IPS-18a (cell line): ENCODE results near the gene UNC93A.

Source experiments
- H3K27ac ChIP-seq: one replicate; pipeline ENCODE4 v1.5.1; 2013; ENCODE audit warnings: low read length
- H3K27me3 ChIP-seq: one replicate; pipeline ENCODE4 v1.6.1; 2013; ENCODE audit warnings: mild to moderate bottlenecking, low read length; ENCODE audit not compliant: control insufficient read depth, insufficient read depth
- H3K36me3 ChIP-seq: one replicate; pipeline ENCODE4 v1.6.1; 2013; ENCODE audit warnings: low read depth, low read length; ENCODE audit not compliant: control insufficient read depth
- H3K4me1 ChIP-seq: one replicate; pipeline ENCODE4 v1.6.1; 2013; ENCODE audit warnings: low read depth, low read length; ENCODE audit not compliant: control insufficient read depth
- H3K4me3 ChIP-seq: one replicate; pipeline ENCODE4 v1.5.1; 2013; ENCODE audit warnings: low read length
- H3K9ac ChIP-seq: one replicate; pipeline ENCODE4 v1.6.1; 2013; ENCODE audit warnings: mild to moderate bottlenecking, low read length, moderate library complexity
- H3K9me3 ChIP-seq: one replicate; pipeline ENCODE4 v1.6.1; 2013; ENCODE audit warnings: low read depth, low read length; ENCODE audit not compliant: control insufficient read depth

UNC93A gene

GRCh38 chr6:167323111-167323510, 32.0 kb downstream of the UNC93A start:
- Histone ChIP-seq H3K4me3 (no peak overlapping the region), H3K27ac (no peak overlapping the region), H3K4me1 (no peaks in the 10 kb centered on the region), H3K9ac (no peak overlapping the region), H3K9me3 (no peaks in the 10 kb centered on the region), H3K27me3 (no peaks in the 10 kb centered on the region), H3K36me3 (no peaks in the 10 kb centered on the region)

DNA sequence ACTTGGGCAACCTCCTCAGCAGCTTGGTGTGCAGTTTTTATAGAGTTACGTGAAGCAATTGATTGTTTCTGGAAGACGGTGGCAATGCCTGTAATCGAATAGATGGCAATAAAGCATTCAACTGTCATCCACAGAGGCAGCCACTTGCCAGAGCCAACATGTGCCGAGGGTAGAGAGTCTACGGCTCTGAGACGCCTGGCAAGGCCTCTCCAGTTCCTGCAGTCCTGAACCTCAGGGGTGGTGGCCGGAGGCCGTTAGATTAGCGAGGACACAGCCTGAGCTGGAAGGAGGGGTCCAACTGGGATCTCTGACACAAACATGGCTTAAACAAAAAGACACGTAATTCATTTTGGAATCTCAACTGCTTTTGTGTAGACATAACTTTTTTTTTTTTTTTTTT, 33.0 kb downstream of the UNC93A start:
- no peaks in the 10 kb centered on the region for H3K36me3 ChIP-seq
- H3K4me1 ChIP-seq: no peaks in the 10 kb centered on the region
- no peak overlapping the region for H3K9ac ChIP-seq
- no peak overlapping the region for H3K27ac ChIP-seq
- H3K27me3 ChIP-seq: no peaks in the 10 kb centered on the region
- H3K4me3 ChIP-seq: no peak overlapping the region
- no peaks in the 10 kb centered on the region for H3K9me3 ChIP-seq

- no peaks in the 10 kb centered on the region for H3K36me3 ChIP-seq
- H3K4me1 ChIP-seq: no peaks in the 10 kb centered on the region
- H3K9ac ChIP-seq: no peak overlapping the region
- H3K9me3 ChIP-seq: no peaks in the 10 kb centered on the region
- no peaks in the 10 kb centered on the region for H3K27me3 ChIP-seq
- H3K27ac ChIP-seq: no peak overlapping the region
- H3K4me3 ChIP-seq: no peak overlapping the region
These were observed 34.7 kb downstream of the UNC93A start for GRCh38 chr6:167325766-167326165.

- Histone ChIP-seq H3K9me3 (no peaks in the 10 kb centered on the region), H3K9ac (no peak overlapping the region), H3K27me3 (no peaks in the 10 kb centered on the region), H3K4me3 (no peak overlapping the region), H3K36me3 (no peaks in the 10 kb centered on the region), H3K4me1 (no peaks in the 10 kb centered on the region), H3K27ac (no peak overlapping the region)
These were observed 36.3 kb downstream of the UNC93A start for GRCh38 chr6:167327391-167327790.

DNA sequence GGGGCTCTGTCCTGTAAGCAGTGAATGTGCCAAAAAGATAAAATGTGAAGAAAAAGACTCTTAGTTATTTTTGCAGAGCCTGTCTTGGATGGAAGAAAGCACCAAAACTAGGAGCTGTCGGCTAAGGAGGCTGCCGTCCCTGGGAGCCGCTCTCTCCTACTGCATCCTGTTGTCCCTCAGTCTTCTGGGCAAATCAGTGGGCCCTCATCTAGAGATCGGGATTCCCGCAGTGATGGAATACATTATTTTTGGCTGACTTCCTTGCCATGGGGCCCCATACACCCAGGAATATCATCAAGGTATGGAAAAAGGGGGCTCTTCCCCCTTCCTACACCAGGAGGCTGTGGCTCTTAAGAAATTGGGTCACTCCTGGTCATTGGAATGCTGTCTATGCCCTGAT, 37.0 kb downstream of the UNC93A start:
- H3K27me3 ChIP-seq: no peaks in the 10 kb centered on the region
- H3K4me3 ChIP-seq: no peak overlapping the region
- no peaks in the 10 kb centered on the region for H3K4me1 ChIP-seq
- H3K36me3 ChIP-seq: no peaks in the 10 kb centered on the region
- no peak overlapping the region for H3K27ac ChIP-seq
- no peak overlapping the region for H3K9ac ChIP-seq
- no peaks in the 10 kb centered on the region for H3K9me3 ChIP-seq

- Histone ChIP-seq H3K27me3 (no peaks in the 10 kb centered on the region), H3K9me3 (no peaks in the 10 kb centered on the region), H3K27ac (no peak overlapping the region), H3K4me3 (no peak overlapping the region), H3K36me3 (no peaks in the 10 kb centered on the region), H3K4me1 (no peaks in the 10 kb centered on the region), H3K9ac (no peak overlapping the region)
These were observed 37.9 kb downstream of the UNC93A start for GRCh38 chr6:167329014-167329413.

- no peaks in the 10 kb centered on the region for H3K9me3 ChIP-seq
- H3K4me1 ChIP-seq: no peaks in the 10 kb centered on the region
- no peak overlapping the region for H3K27ac ChIP-seq
- no peaks in the 10 kb centered on the region for H3K36me3 ChIP-seq
- H3K9ac ChIP-seq: no peak overlapping the region
- H3K27me3 ChIP-seq: no peaks in the 10 kb centered on the region
- no peak overlapping the region for H3K4me3 ChIP-seq
These were observed 39.6 kb downstream of the UNC93A start for GRCh38 chr6:167330750-167331149.

DNA sequence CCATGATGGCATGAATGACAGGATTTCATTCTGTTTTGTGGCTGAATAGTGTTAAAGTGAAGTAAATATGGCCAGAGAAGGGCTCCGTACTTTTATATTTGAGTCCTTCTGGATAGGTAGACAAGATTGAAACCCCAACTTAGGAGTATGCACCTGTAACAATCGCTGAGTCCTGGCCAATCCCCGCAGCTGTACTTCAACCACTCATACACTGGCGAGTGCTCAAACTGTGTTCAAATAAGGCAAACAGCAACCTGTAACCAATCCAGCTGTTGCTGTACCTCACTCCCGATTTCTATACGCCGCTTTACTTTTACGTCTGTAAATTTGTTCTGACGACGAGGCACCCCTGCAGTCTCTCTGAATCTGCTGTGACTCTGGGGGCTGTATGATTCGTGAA, 40.5 kb downstream of the UNC93A start:
- Histone ChIP-seq H3K4me1 (no peaks in the 10 kb centered on the region), H3K9ac (no peak overlapping the region), H3K27ac (no peak overlapping the region), H3K4me3 (no peak overlapping the region), H3K27me3 (no peaks in the 10 kb centered on the region), H3K9me3 (no peaks in the 10 kb centered on the region), H3K36me3 (no peaks in the 10 kb centered on the region)

- Histone ChIP-seq H3K4me1 (peaks cover under 1% of the 10 kb centered on the region), H3K9ac (no peak overlapping the region), H3K9me3 (no peaks in the 10 kb centered on the region), H3K4me3 (no peak overlapping the region), H3K36me3 (no peaks in the 10 kb centered on the region), H3K27ac (no peak overlapping the region), H3K27me3 (no peaks in the 10 kb centered on the region)
These were observed 45.9 kb downstream of the UNC93A start for GRCh38 chr6:167336844-167337630.

DNA sequence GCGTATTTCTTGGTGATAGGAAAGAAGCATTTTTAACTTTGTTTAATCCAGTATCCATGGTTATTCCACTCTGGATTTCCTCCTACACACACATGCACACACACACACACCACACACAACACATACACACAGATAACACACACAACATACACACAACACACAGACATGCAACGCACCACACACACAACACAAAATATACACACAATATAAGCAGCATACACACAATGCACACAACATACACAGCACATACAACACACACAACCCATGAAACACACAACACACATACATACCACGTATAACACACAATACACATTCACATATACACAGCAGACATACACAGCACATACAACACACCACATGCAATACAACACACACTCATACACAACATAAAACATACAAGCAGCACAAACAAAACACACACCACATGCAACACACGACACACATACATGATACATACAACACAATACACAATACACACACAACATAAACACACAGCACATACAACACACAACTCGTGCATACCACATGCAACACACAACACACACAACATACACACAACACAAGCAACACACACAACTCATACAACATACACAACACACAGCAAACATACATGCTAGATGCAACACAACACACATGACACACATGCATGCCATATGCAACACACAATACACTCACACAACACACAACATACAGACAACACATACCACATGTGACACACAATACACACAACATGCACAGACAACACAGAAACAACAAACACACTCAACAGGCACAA, 46.7 kb downstream of the UNC93A start:
- no peak overlapping the region for H3K27ac ChIP-seq
- no peak overlapping the region for H3K9ac ChIP-seq
- no peaks in the 10 kb centered on the region for H3K27me3 ChIP-seq
- H3K9me3 ChIP-seq: no peaks in the 10 kb centered on the region
- no peaks in the 10 kb centered on the region for H3K36me3 ChIP-seq
- H3K4me3 ChIP-seq: no peak overlapping the region
- H3K4me1 ChIP-seq: peaks cover 4% of the 10 kb centered on the region

- no peaks in the 10 kb centered on the region for H3K27me3 ChIP-seq
- H3K9ac ChIP-seq: no peak overlapping the region
- H3K9me3 ChIP-seq: no peaks in the 10 kb centered on the region
- H3K4me1 ChIP-seq: peaks cover 4% of the 10 kb centered on the region
- no peak overlapping the region for H3K4me3 ChIP-seq
- H3K27ac ChIP-seq: no peak overlapping the region
- no peaks in the 10 kb centered on the region for H3K36me3 ChIP-seq
These were observed 47.5 kb downstream of the UNC93A start for GRCh38 chr6:167338541-167339117.
